KMS-11 (cell line): Measurements from ENCODE around the gene RTN1.

Experiments used
- H2AFZ ChIP-seq: fragments of 200-600 bp; sonication (generic); 2 replicates; pipeline ENCODE4 v1.6.1; 2016; ENCODE audit warnings: antibody characterized with exemption, mixed run types, low read depth
- H3K27ac ChIP-seq: fragments of 200-600 bp; sonication (generic); 2 replicates; pipeline ENCODE4 v1.6.1; 2016; ENCODE audit warnings: mild to moderate bottlenecking, mixed run types
- H3K27me3 ChIP-seq: fragments of 200-600 bp; sonication (generic); 2 replicates; pipeline ENCODE4 v1.6.1; 2017; ENCODE audit warnings: mild to moderate bottlenecking, low read depth, mixed run types, moderate library complexity; ENCODE audit not compliant: insufficient read depth
- H3K36me3 ChIP-seq: fragments of 200-600 bp; sonication (generic); 2 replicates; pipeline ENCODE4 v1.6.1; 2017; ENCODE audit warnings: mild to moderate bottlenecking, mixed run types; ENCODE audit not compliant: insufficient read depth
- H3K4me1 ChIP-seq: fragments of 200-600 bp; sonication (generic); 2 replicates; pipeline ENCODE4 v1.6.1; 2016; ENCODE audit warnings: mild to moderate bottlenecking, low read depth, mixed run types; ENCODE audit not compliant: poor library complexity, severe bottlenecking
- H3K4me2 ChIP-seq: fragments of 200-600 bp; sonication (generic); 2 replicates; pipeline ENCODE4 v1.7.0; 2016; ENCODE audit warnings: mild to moderate bottlenecking, mixed run types
- H3K4me3 ChIP-seq: fragments of 200-600 bp; sonication (generic); IDR thresholded peaks from 2 replicates; pipeline ENCODE4 v1.6.1; 2017; ENCODE audit warnings: low read depth, low read length, mixed read lengths; ENCODE audit not compliant: insufficient read depth
- H3K79me2 ChIP-seq: fragments of 200-600 bp; sonication (generic); 2 replicates; pipeline ENCODE4 v1.6.1; 2016; ENCODE audit warnings: low read depth, mixed run types; ENCODE audit not compliant: insufficient read depth
- H3K9ac ChIP-seq: fragments of 200-600 bp; sonication (generic); 2 replicates; pipeline ENCODE4 v1.6.1; 2016; ENCODE audit warnings: mild to moderate bottlenecking, mixed run types
- H4K20me1 ChIP-seq: fragments of 200-600 bp; sonication (generic); 2 replicates; pipeline ENCODE4 v1.6.1; 2016; ENCODE audit warnings: mild to moderate bottlenecking, mixed run types; ENCODE audit not compliant: insufficient read depth
- TF ChIP-seq, protein P1 (sequence below): fragments of 200-600 bp; sonication (generic); conservative IDR thresholded peaks from 2 replicates; pipeline ENCODE4 v1.6.1; 2017; ENCODE audit warnings: low read depth, mild to moderate bottlenecking, antibody characterized with exemption, low read length, moderate library complexity, mixed read lengths

Gene RTN1

DNA sequence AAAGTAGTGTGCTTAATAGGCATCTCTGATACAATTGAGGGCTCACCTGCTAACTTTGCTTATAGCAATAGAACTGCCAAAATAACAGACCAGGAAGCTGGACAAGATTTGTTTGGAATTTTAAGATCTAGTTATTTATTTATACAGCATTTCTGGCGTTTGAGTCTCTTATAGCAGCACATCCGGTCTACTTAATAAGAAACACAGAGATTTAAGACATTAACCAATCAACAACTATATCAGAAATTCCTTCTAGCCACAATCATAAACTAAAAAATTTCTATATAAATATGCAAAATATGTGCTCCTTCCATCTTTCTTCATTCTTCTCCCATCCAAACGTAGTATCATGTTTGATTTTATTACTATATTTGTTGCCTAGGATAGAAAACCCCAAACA, 2.6 kb downstream of the RTN1 start:
- no peaks in the 10 kb centered on the region for H4K20me1 ChIP-seq
- H3K36me3 ChIP-seq, result no peaks in the 10 kb centered on the region
- H3K27me3 ChIP-seq, result no peaks in the 10 kb centered on the region
- TF ChIP-seq, protein P1, sequence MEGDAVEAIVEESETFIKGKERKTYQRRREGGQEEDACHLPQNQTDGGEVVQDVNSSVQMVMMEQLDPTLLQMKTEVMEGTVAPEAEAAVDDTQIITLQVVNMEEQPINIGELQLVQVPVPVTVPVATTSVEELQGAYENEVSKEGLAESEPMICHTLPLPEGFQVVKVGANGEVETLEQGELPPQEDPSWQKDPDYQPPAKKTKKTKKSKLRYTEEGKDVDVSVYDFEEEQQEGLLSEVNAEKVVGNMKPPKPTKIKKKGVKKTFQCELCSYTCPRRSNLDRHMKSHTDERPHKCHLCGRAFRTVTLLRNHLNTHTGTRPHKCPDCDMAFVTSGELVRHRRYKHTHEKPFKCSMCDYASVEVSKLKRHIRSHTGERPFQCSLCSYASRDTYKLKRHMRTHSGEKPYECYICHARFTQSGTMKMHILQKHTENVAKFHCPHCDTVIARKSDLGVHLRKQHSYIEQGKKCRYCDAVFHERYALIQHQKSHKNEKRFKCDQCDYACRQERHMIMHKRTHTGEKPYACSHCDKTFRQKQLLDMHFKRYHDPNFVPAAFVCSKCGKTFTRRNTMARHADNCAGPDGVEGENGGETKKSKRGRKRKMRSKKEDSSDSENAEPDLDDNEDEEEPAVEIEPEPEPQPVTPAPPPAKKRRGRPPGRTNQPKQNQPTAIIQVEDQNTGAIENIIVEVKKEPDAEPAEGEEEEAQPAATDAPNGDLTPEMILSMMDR, result no peak
- no peak overlapping the region for H3K4me3 ChIP-seq
- H3K79me2 ChIP-seq, result no peaks in the 10 kb centered on the region
- no peak overlapping the region for H3K27ac ChIP-seq
- H3K4me1 ChIP-seq, result no peaks in the 10 kb centered on the region
- H3K4me2 ChIP-seq, result no peak overlapping the region
- no peak overlapping the region for H3K9ac ChIP-seq
- H2AFZ ChIP-seq, result no peak overlapping the region

DNA sequence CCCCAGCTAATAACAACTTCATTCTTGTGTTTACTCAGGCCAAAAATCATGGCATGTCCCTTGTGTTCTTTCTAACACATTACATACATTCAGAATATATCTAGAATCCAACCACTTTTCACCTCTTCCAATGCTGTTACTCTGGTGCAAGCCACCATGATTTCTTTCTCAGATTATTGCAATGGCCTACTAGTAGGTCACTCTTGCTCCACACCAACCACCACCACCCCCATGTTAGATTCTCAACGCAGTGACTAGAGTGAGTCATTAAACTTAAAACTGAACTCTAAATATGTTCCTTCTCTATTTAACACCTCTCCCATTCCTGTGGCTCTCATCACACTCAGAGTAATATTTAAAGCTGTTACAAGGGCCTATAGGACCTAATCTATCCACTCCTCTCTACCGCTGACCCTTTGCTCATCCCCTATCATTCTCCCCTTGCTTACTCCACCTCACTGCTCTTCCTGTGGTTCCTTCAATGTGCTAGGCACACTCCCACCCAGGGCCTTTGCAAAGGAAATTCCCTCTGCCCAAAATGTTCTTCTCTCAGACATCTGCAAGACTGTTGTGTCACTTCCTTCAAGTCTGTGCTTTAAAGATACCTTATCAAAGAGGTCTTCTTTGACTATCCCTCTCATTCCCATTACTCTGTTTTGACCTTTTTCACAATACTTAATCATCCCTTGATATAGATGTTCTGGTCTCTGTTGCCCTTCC, 6.6 kb downstream of the RTN1 start:
- Histone ChIP-seq H2AFZ (no peak overlapping the region), H3K79me2 (no peaks in the 10 kb centered on the region), H3K4me1 (no peaks in the 10 kb centered on the region), H3K4me2 (no peak overlapping the region), H4K20me1 (no peaks in the 10 kb centered on the region), H3K4me3 (no peak overlapping the region), H3K27me3 (no peaks in the 10 kb centered on the region), H3K27ac (no peak overlapping the region), H3K9ac (no peak overlapping the region), H3K36me3 (no peaks in the 10 kb centered on the region)
- TF ChIP-seq, protein P1, result no peak

DNA sequence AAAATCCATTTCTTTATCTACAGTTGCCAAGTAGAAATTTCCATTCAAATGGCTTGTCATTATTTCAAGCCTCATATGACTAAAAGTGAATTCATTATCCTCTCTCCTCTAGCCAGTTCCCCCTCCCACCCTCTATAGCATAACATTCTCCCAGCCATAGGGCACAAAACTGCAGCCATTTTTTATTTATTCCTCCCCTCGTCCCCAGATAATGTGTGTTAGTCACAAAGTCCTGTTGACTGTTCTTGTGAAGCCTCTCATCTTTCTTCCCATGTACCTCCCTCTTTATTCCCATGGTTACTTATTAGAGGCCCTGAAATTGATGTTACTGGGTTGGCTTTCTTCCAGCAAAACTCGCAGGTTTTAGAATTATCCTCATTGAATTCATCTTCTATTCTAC, 13.2 kb downstream of the RTN1 start:
- no peak overlapping the region for H3K27ac ChIP-seq

DNA sequence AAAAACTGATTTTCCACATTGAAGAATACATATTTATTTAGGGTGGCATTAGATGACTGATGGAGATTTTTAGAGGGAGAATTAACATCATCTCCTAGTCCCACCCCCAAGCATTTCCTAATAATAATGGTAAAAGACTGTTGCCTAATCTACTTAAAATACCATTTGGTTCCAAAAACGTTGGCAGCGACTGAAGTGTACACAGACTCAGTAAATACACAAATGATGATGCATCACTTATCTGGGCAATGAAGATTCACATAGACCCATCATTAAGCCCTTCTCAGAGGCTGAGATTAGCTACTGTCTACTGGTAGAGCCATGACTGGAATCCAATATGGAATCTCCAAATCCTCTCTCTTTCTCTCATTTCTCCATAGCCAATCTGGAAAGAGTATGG, 18.2 kb downstream of the RTN1 start:
- H3K4me1 ChIP-seq, result no peaks in the 10 kb centered on the region
- H3K4me3 ChIP-seq, result no peak overlapping the region
- no peak overlapping the region for H3K27ac ChIP-seq
- no peak overlapping the region for H2AFZ ChIP-seq
- no peak overlapping the region for H3K9ac ChIP-seq
- no peaks in the 10 kb centered on the region for H3K36me3 ChIP-seq
- TF ChIP-seq, protein P1, result no peak
- no peak overlapping the region for H3K4me2 ChIP-seq
- no peaks in the 10 kb centered on the region for H4K20me1 ChIP-seq
- no peaks in the 10 kb centered on the region for H3K27me3 ChIP-seq
- no peaks in the 10 kb centered on the region for H3K79me2 ChIP-seq

More for the DNA sequence above, 13.2 kb downstream of the RTN1 start:
- H3K27me3 ChIP-seq, result no peaks in the 10 kb centered on the region
- no peaks in the 10 kb centered on the region for H3K36me3 ChIP-seq
- no peaks in the 10 kb centered on the region for H3K79me2 ChIP-seq
- no peaks in the 10 kb centered on the region for H4K20me1 ChIP-seq
- H3K4me2 ChIP-seq, result no peak overlapping the region
- H3K9ac ChIP-seq, result no peak overlapping the region
- H3K4me1 ChIP-seq, result no peaks in the 10 kb centered on the region
- TF ChIP-seq, protein P1, result no peak
- H2AFZ ChIP-seq, result no peak overlapping the region
- H3K4me3 ChIP-seq, result no peak overlapping the region
